H9 (cell line): ENCODE measurements around the gene CTNNA3. TPM values are rescaled to one million over a fixed set of nuclear protein-coding genes. Genes with fewer than 3 reads are reported as not detected.

Experiments used
- DNase-seq: peaks from one replicate; pipeline ENCODE4 v3.0.0-alpha.2; 2017
- H2AFZ ChIP-seq: one replicate; pipeline ENCODE4 v1.6.1; 2013; ENCODE audit warnings: mild to moderate bottlenecking, low read length, control low read depth, moderate library complexity
- H2AK5ac ChIP-seq: 2 replicates; pipeline ENCODE4 v1.6.1; 2013; ENCODE audit warnings: low read length, control low read depth, mixed read lengths; ENCODE audit not compliant: insufficient read length
- H2BK120ac ChIP-seq: one replicate; pipeline ENCODE4 v1.6.1; 2013; ENCODE audit warnings: low read depth, mild to moderate bottlenecking, low read length, control low read depth, inconsistent platforms; ENCODE audit not compliant: poor library complexity, severe bottlenecking
- H2BK12ac ChIP-seq: 2 replicates; pipeline ENCODE4 v1.6.1; 2013; ENCODE audit warnings: low read length, control low read depth, mixed read lengths, low read depth; ENCODE audit not compliant: insufficient read length
- H2BK15ac ChIP-seq: 2 replicates; pipeline ENCODE4 v1.6.1; 2013; ENCODE audit warnings: low read depth, low read length, control low read depth
- H2BK20ac ChIP-seq: one replicate; pipeline ENCODE4 v1.6.1; 2013; ENCODE audit warnings: low read depth, mild to moderate bottlenecking, low read length, control low read depth, inconsistent platforms; ENCODE audit not compliant: poor library complexity, severe bottlenecking
- H2BK5ac ChIP-seq: 2 replicates; pipeline ENCODE4 v1.6.1; 2013; ENCODE audit warnings: low read length, control low read depth, mixed read lengths; ENCODE audit not compliant: insufficient read length
- H3K14ac ChIP-seq: 2 replicates; pipeline ENCODE4 v1.6.1; 2013; ENCODE audit warnings: low read length, control low read depth; ENCODE audit not compliant: insufficient read depth
- H3K18ac ChIP-seq: 2 replicates; pipeline ENCODE4 v1.6.1; 2013; ENCODE audit warnings: low read depth, mild to moderate bottlenecking, mixed read lengths, low read length, control low read depth; ENCODE audit not compliant: insufficient read length
- H3K23ac ChIP-seq: 2 replicates; pipeline ENCODE4 v1.6.1; 2013; ENCODE audit warnings: low read length, control low read depth, mixed read lengths, low read depth; ENCODE audit not compliant: insufficient read length
- H3K23me2 ChIP-seq: 2 replicates; pipeline ENCODE4 v1.6.1; 2013; ENCODE audit warnings: low read depth, mild to moderate bottlenecking, mixed read lengths, low read length, control low read depth; ENCODE audit not compliant: insufficient read length, poor library complexity, severe bottlenecking
- H3K27ac ChIP-seq: 2 replicates; pipeline ENCODE4 v1.5.1; 2013; ENCODE audit warnings: low read length, control low read depth, mixed read lengths, low read depth; ENCODE audit not compliant: insufficient read length
- H3K27me3 ChIP-seq: 2 replicates; pipeline ENCODE4 v1.6.1; 2013; ENCODE audit warnings: low read length, control low read depth, inconsistent platforms; ENCODE audit not compliant: insufficient read depth
- H3K4ac ChIP-seq: 2 replicates; pipeline ENCODE4 v1.6.1; 2013; ENCODE audit warnings: low read depth, mild to moderate bottlenecking, control low read depth, inconsistent platforms, low read length, moderate library complexity
- H3K4me1 ChIP-seq: 2 replicates; pipeline ENCODE4 v1.6.1; 2013; ENCODE audit warnings: low read length, control low read depth, inconsistent platforms; ENCODE audit not compliant: insufficient read depth
- H3K4me2 ChIP-seq: 2 replicates; pipeline ENCODE4 v1.6.1; 2013; ENCODE audit warnings: low read length, control low read depth, mixed read lengths; ENCODE audit not compliant: insufficient read length, insufficient read depth
- H3K56ac ChIP-seq: 2 replicates; pipeline ENCODE4 v1.6.1; 2013; ENCODE audit warnings: low read depth, mild to moderate bottlenecking, mixed read lengths, low read length, control low read depth; ENCODE audit not compliant: insufficient read length
- H3K79me1 ChIP-seq: 2 replicates; pipeline ENCODE4 v1.6.1; 2013; ENCODE audit warnings: low read depth, mild to moderate bottlenecking, moderate library complexity, low read length, control low read depth, inconsistent platforms; ENCODE audit not compliant: insufficient read depth, poor library complexity, severe bottlenecking
- H3K79me2 ChIP-seq: 2 replicates; pipeline ENCODE4 v1.6.1; 2013; ENCODE audit warnings: low read length, control low read depth, inconsistent platforms; ENCODE audit not compliant: insufficient read depth
- H3K9ac ChIP-seq: 2 replicates; pipeline ENCODE4 v1.6.1; 2013; ENCODE audit warnings: low read length, control low read depth, mixed read lengths; ENCODE audit not compliant: insufficient read length; ENCODE audit errors: extremely low read depth
- H3K9me3 ChIP-seq: one replicate; pipeline ENCODE4 v1.6.1; 2013; ENCODE audit warnings: low read depth, low read length, inconsistent platforms; ENCODE audit not compliant: control insufficient read depth
- H3T11ph ChIP-seq: one replicate; pipeline ENCODE4 v1.6.1; 2013; ENCODE audit warnings: mild to moderate bottlenecking, low read length, control low read depth, inconsistent platforms
- H4K20me1 ChIP-seq: one replicate; pipeline ENCODE4 v1.6.1; 2013; ENCODE audit not compliant: control insufficient read depth, insufficient read length, insufficient read depth
- H4K5ac ChIP-seq: 2 replicates; pipeline ENCODE4 v1.6.1; 2013; ENCODE audit warnings: low read depth, mild to moderate bottlenecking, mixed read lengths, low read length, control low read depth; ENCODE audit not compliant: insufficient read length
- H4K8ac ChIP-seq: replicated peaks from 2 replicates; pipeline ENCODE4 v1.6.1; 2013; ENCODE audit warnings: low read length, control low read depth, mixed read lengths, low read depth; ENCODE audit not compliant: insufficient read length
- H4K91ac ChIP-seq: 2 replicates; pipeline ENCODE4 v1.6.1; 2013; ENCODE audit warnings: low read depth, mild to moderate bottlenecking, moderate library complexity, mixed read lengths, low read length, control low read depth; ENCODE audit not compliant: insufficient read length
- H3K27ac Mint-ChIP-seq, 3 experiments: 2 replicates in 2 of 3; 3 replicates in 1 of 3; pipeline ENCODE4 v1.8.0; 2020 to 2021; ENCODE audit warnings: mixed read lengths in 3 of 3, mild to moderate bottlenecking in 1 of 3, moderate library complexity in 1 of 3
- H3K27me3 Mint-ChIP-seq: 2 replicates; pipeline ENCODE4 v1.8.0; 2021; ENCODE audit warnings: low read depth, mild to moderate bottlenecking, moderate library complexity, mixed read lengths
- H3K36me3 Mint-ChIP-seq, 3 experiments: 2 replicates in 2 of 3; 3 replicates in 1 of 3; pipeline ENCODE4 v1.8.0; 2020 to 2021; ENCODE audit warnings: low read depth in 3 of 3, mixed read lengths in 3 of 3; ENCODE audit not compliant: insufficient read depth in 1 of 3
- H3K4me1 Mint-ChIP-seq, 2 experiments: 2 replicates each; pipeline ENCODE4 v1.8.0; 2020; ENCODE audit warnings: mixed read lengths in 2 of 2
- H3K4me3 Mint-ChIP-seq, 2 experiments: 2 replicates in 1 of 2; 3 replicates in 1 of 2; pipeline ENCODE4 v1.8.0; 2020 to 2021; ENCODE audit warnings: mild to moderate bottlenecking in 2 of 2, mixed read lengths in 2 of 2, moderate library complexity in 1 of 2
- H3K9me3 Mint-ChIP-seq, 2 experiments: 2 replicates in 1 of 2; 3 replicates in 1 of 2; pipeline ENCODE4 v1.8.0; 2020; ENCODE audit warnings: mild to moderate bottlenecking in 2 of 2, mixed read lengths in 2 of 2, moderate library complexity in 1 of 2
- WGBS: extraction: QIAGEN DNeasy Blood & Tissue Kit; methylation state at CpG from one replicate; pipeline ENCODE4 v1.1.7; 2013; ENCODE audit warnings: missing lambda C conversion rate, low lambda C conversion rate, mixed read lengths; ENCODE audit not compliant: insufficient read length; ENCODE audit errors: extremely low coverage; 5-methylcytosine and 5-hydroxymethylcytosine counted together
- total RNA-seq: library from RNA; stranded (reverse); gene quantifications from 2 replicates; pipeline ENCODE4 v1.2.1, GENCODE V29; 2021
- TF ChIP-seq, protein P1 (sequence below): fragments of 200-600 bp; sonication (generic); conservative IDR thresholded peaks from 3 replicates; pipeline ENCODE4 v1.8.0; 2021; ENCODE audit warnings: antibody characterized with exemption, mild to moderate bottlenecking

The CTNNA3 gene
- total RNA-seq, 1 experiment from 2014 or later, result 3.3 TPM

GRCh38 chr10:67302701-67303100, 393.3 kb downstream of the CTNNA3 start:
- H3K79me2 ChIP-seq, result no peaks in the 10 kb centered on the region
- no peak overlapping the region for H3K27ac ChIP-seq
- H2AFZ ChIP-seq, result no peak overlapping the region
- TF ChIP-seq, protein P1, sequence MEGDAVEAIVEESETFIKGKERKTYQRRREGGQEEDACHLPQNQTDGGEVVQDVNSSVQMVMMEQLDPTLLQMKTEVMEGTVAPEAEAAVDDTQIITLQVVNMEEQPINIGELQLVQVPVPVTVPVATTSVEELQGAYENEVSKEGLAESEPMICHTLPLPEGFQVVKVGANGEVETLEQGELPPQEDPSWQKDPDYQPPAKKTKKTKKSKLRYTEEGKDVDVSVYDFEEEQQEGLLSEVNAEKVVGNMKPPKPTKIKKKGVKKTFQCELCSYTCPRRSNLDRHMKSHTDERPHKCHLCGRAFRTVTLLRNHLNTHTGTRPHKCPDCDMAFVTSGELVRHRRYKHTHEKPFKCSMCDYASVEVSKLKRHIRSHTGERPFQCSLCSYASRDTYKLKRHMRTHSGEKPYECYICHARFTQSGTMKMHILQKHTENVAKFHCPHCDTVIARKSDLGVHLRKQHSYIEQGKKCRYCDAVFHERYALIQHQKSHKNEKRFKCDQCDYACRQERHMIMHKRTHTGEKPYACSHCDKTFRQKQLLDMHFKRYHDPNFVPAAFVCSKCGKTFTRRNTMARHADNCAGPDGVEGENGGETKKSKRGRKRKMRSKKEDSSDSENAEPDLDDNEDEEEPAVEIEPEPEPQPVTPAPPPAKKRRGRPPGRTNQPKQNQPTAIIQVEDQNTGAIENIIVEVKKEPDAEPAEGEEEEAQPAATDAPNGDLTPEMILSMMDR, result no peak
- H3K79me1 ChIP-seq, result no peaks in the 10 kb centered on the region
- no peak overlapping the region for H3K23ac ChIP-seq
- H3K14ac ChIP-seq, result no peak overlapping the region
- no peak overlapping the region for H2BK15ac ChIP-seq
- no peak overlapping the region for H2BK120ac ChIP-seq
- no peak overlapping the region for H3K56ac ChIP-seq
- H3K4me3 Mint-ChIP-seq, result no peak overlapping the region
- no peaks in the 10 kb centered on the region for H4K20me1 ChIP-seq
- H3K4me2 ChIP-seq, result no peak overlapping the region
- H3K9me3 Mint-ChIP-seq, result no peaks in the 10 kb centered on the region; a peak in 3 of 5 replicates
- no peak overlapping the region for H3K27ac Mint-ChIP-seq
- H3K27me3 ChIP-seq, result no peaks in the 10 kb centered on the region
- H3K4ac ChIP-seq, result no peak overlapping the region
- no peaks in the 10 kb centered on the region for H3K27me3 Mint-ChIP-seq
- H2BK12ac ChIP-seq, result no peak overlapping the region
- no peaks in the 10 kb centered on the region for H3K36me3 Mint-ChIP-seq
- H4K8ac ChIP-seq, result no peak overlapping the region
- H3K9me3 ChIP-seq, result no peaks in the 10 kb centered on the region
- no peaks in the 10 kb centered on the region for H3K4me1 ChIP-seq
- peaks cover 0 to 2% of the 10 kb centered on the region in 2 experiments; a peak in 2 of 4 replicates for H3K4me1 Mint-ChIP-seq
- WGBS, result no CpG with 5 or more reads among the region's 3 CpGs
- DNase-seq, result no peak
- H3K18ac ChIP-seq, result no peak overlapping the region
- H4K5ac ChIP-seq, result no peak overlapping the region
- no peak overlapping the region for H4K91ac ChIP-seq
- H2AK5ac ChIP-seq, result no peak overlapping the region
- no peak overlapping the region for H3K9ac ChIP-seq
- no peak overlapping the region for H2BK20ac ChIP-seq
- H3K23me2 ChIP-seq, result no peaks in the 10 kb centered on the region
- H3T11ph ChIP-seq, result no peak overlapping the region
- H2BK5ac ChIP-seq, result no peak overlapping the region
